GM15510 (cell line): ENCODE measurements around the gene TBC1D5.

ENCODE experiments used
- POLR2A ChIP-seq: IDR thresholded peaks from 3 replicates; pipeline ENCODE4 v1.6.1; 2011; ENCODE audit warnings: borderline replicate concordance; ENCODE audit not compliant: insufficient read length; ENCODE audit errors: extremely low read depth

Gene TBC1D5

GRCh38 chr3:17742102-17742879 lies at the start of gene TBC1D5:
TSS of gene TBC1D5 (minus strand) at chr3:17742631. CDS start at chr3:17508570, 234,061 bp downstream.
- peak; percentile 74 for TF ChIP-seq POLR2A

- TF ChIP-seq POLR2A = no peak
Observed at GRCh38 chr3:17783426-17783825, 41.0 kb upstream of the TBC1D5 start.

- no peak for TF ChIP-seq POLR2A
Observed at GRCh38 chr3:17782751-17783150, 40.3 kb upstream of the TBC1D5 start.

GRCh38 chr3:17775073-17775472 lies 32.6 kb upstream of the TBC1D5 start:
- TF ChIP-seq POLR2A = no peak

- no peak for TF ChIP-seq POLR2A
Observed at GRCh38 chr3:17772556-17772955, 30.1 kb upstream of the TBC1D5 start.

GRCh38 chr3:17771177-17772017 lies 29.0 kb upstream of the TBC1D5 start:
- no peak for TF ChIP-seq POLR2A

GRCh38 chr3:17770682-17771081 lies 28.3 kb upstream of the TBC1D5 start:
- no peak for TF ChIP-seq POLR2A

- TF ChIP-seq POLR2A = no peak
Observed at GRCh38 chr3:17765819-17766472, 23.5 kb upstream of the TBC1D5 start.

GRCh38 chr3:17761563-17761962 lies 19.1 kb upstream of the TBC1D5 start:
- no peak for TF ChIP-seq POLR2A

- TF ChIP-seq POLR2A = no peak
Observed at GRCh38 chr3:17759901-17760300, 17.5 kb upstream of the TBC1D5 start.

GRCh38 chr3:17755836-17756235 lies 13.4 kb upstream of the TBC1D5 start:
- TF ChIP-seq POLR2A = no peak

- TF ChIP-seq POLR2A = no peak
Observed at GRCh38 chr3:17753632-17753992, 11.2 kb upstream of the TBC1D5 start.

GRCh38 chr3:17752876-17753631 lies 10.6 kb upstream of the TBC1D5 start:
- no peak for TF ChIP-seq POLR2A

- no peak for TF ChIP-seq POLR2A
Observed at GRCh38 chr3:17752436-17752835, 10.0 kb upstream of the TBC1D5 start.

- TF ChIP-seq POLR2A = no peak
Observed at GRCh38 chr3:17749705-17750293, 7.4 kb upstream of the TBC1D5 start.

GRCh38 chr3:17749281-17749680 lies 6.8 kb upstream of the TBC1D5 start:
- TF ChIP-seq POLR2A = no peak
